Suprapubic skin (tissue), 4 donors: ENCODE measurements around the gene MOB3A. TPM values are rescaled to one million over a fixed set of nuclear protein-coding genes. Genes with fewer than 3 reads are reported as not detected.
A peak's percentile ranks its signal among the peaks of the same experiment; 100 is the strongest.

Experiments used
- DNase-seq, 2 donors: peaks; one replicate each; pipeline ENCODE4 v3.0.0-alpha.2; 2019; ENCODE audit warnings: low spot score in 2 of 2
- H3K27ac ChIP-seq: fragments of 200-600 bp; sonication (generic); one replicate; pipeline ENCODE4 v1.5.1; 2019
- H3K27me3 ChIP-seq: fragments of 200-600 bp; sonication (generic); one replicate; pipeline ENCODE4 v1.5.1; 2019
- H3K36me3 ChIP-seq: fragments of 200-600 bp; sonication (generic); one replicate; pipeline ENCODE4 v1.5.1; 2019
- H3K4me1 ChIP-seq: fragments of 200-600 bp; sonication (generic); one replicate; pipeline ENCODE4 v1.5.1; 2019
- H3K4me3 ChIP-seq: fragments of 200-600 bp; sonication (generic); one replicate; pipeline ENCODE4 v1.5.1; 2019; ENCODE audit warnings: mild to moderate bottlenecking
- H3K9me3 ChIP-seq: fragments of 200-600 bp; sonication (generic); one replicate; pipeline ENCODE4 v1.5.1; 2019
- EP300 ChIP-seq: sonication (generic); formaldehyde crosslinking; IDR thresholded peaks from one replicate; pipeline ENCODE4 v1.6.1; 2017; ENCODE audit warnings: antibody characterized with exemption
- POLR2A ChIP-seq, 2 donors: fragments of 450-650 bp; IDR thresholded peaks; one replicate each; pipeline ENCODE4 v1.6.1; 2017; ENCODE audit warnings: antibody characterized with exemption in 2 of 2, mild to moderate bottlenecking in 2 of 2, moderate library complexity in 2 of 2
- POLR2AphosphoS5 ChIP-seq, 3 donors: sonication (generic); formaldehyde crosslinking; IDR thresholded peaks; one replicate each; pipeline ENCODE4 v1.6.1; 2017; ENCODE audit warnings: antibody characterized with exemption in 3 of 3
- WGBS: methylation state at CpG from one replicate; pipeline ENCODE4 v1.1.5; 2018; 5-methylcytosine and 5-hydroxymethylcytosine counted together
- total RNA-seq, 4 donors: library from RNA; depleted of rRNA; stranded (reverse); fragments of >200 nt; gene quantifications; one replicate each; pipeline ENCODE4 v1.1.0, GENCODE V29; 2016
- TF ChIP-seq, protein P1 (sequence below), 2 donors: fragments of 200-600 bp in 1 of 2; fragments of 450-650 bp in 1 of 2; sonication (generic) in 1 of 2; IDR thresholded peaks; one replicate each; pipeline ENCODE4 v1.5.1; 2016 to 2019; ENCODE audit warnings: antibody characterized with exemption in 2 of 2, mild to moderate bottlenecking in 1 of 2, moderate library complexity in 1 of 2

The MOB3A gene
- total RNA-seq, 4 donors from 2014 or later = 23.7 to 29.4 (median 28.1) TPM

DNA sequence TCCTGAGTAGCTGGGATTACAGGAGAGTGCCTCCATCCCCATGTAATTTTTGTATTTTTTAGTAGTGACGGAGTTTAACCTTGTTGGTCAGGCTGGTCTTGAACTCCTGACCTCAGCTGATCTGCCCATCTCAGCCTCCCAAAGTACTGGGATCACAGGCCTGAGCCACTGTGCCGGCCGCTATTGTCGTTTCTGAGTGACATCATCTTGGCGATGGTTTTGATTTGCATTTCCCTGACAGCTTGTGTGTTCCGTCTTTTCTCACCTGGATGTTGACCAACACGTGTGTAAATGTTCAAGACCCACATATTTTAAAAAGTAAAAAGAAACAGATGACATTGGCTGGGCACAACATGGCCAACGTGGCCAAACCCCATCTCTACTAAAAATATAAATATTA, 32.3 kb downstream of the MOB3A start:
- 79% methylated on average over 8 of the region's 8 CpGs for WGBS
- peak in 1 of 2 donors; percentile 71 for DNase-seq
- peaks cover 44% of the 10 kb centered on the region for H3K4me1 ChIP-seq

DNA sequence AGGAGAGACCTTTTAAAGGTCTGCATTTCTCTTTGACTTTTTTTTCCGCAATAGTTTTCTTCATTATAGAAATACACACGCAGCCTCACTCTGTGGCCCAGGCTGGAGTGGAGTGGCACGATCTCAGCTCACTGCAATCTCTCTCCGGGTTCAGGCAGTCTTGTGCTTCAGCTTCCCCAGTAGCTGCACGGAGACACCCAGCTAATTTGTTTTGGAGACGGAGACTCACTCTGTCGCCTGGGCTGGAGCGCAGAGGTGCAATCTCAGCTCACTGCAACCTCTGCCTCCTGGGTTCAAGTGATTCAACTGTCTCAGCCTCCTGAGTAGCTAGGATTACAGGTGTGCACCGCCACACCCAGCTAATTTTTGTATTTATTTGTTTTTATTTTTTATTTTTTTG, 33.4 kb downstream of the MOB3A start:
- H3K27ac ChIP-seq = no peak overlapping the region
- H3K36me3 ChIP-seq = no peaks in the 10 kb centered on the region
- H3K4me1 ChIP-seq = peaks cover 54% of the 10 kb centered on the region
- no peaks in the 10 kb centered on the region for H3K9me3 ChIP-seq
- H3K27me3 ChIP-seq = no peaks in the 10 kb centered on the region
- no peak overlapping the region for H3K4me3 ChIP-seq
- no peak for DNase-seq
- WGBS = 86% methylated on average over 9 of the region's 9 CpGs
- TF ChIP-seq, protein P1, sequence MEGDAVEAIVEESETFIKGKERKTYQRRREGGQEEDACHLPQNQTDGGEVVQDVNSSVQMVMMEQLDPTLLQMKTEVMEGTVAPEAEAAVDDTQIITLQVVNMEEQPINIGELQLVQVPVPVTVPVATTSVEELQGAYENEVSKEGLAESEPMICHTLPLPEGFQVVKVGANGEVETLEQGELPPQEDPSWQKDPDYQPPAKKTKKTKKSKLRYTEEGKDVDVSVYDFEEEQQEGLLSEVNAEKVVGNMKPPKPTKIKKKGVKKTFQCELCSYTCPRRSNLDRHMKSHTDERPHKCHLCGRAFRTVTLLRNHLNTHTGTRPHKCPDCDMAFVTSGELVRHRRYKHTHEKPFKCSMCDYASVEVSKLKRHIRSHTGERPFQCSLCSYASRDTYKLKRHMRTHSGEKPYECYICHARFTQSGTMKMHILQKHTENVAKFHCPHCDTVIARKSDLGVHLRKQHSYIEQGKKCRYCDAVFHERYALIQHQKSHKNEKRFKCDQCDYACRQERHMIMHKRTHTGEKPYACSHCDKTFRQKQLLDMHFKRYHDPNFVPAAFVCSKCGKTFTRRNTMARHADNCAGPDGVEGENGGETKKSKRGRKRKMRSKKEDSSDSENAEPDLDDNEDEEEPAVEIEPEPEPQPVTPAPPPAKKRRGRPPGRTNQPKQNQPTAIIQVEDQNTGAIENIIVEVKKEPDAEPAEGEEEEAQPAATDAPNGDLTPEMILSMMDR (IDR thresholded peaks at IDR 0.05) = no peak
- TF ChIP-seq EP300 (no peak), POLR2AphosphoS5 (IDR thresholded peaks at IDR 0.05) (no peak), POLR2A (IDR thresholded peaks at IDR 0.05) (no peak)

More for the DNA sequence above, 32.3 kb downstream of the MOB3A start:
- Histone ChIP-seq H3K9me3 (no peaks in the 10 kb centered on the region), H3K27ac (no peak overlapping the region), H3K36me3 (no peaks in the 10 kb centered on the region), H3K27me3 (no peaks in the 10 kb centered on the region), H3K4me3 (no peak overlapping the region)
- TF ChIP-seq POLR2AphosphoS5 (IDR thresholded peaks at IDR 0.05) (no peak), POLR2A (IDR thresholded peaks at IDR 0.05) (no peak), EP300 (no peak)

DNA sequence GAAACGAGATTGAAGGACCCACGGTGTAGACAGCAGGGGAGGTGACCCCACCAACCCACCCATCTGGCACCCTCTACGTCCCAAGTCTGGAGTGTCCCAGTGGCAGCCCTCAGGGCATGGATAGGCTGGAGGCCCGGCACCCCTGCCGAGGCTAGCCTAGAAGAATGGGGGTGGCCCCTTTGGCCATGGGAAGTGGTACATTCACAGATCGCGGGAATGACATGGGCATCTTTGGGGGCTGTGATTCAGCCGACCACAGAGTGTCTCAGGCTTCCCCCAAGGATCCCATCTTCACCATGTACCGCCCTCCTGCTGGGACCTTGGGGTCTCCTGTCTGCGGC, 33.8 kb downstream of the MOB3A start:
- H3K27ac ChIP-seq = peak overlapping the region; percentile 100
- peak overlapping the region; percentile 66 for H3K4me3 ChIP-seq
- no peaks in the 10 kb centered on the region for H3K9me3 ChIP-seq
- H3K4me1 ChIP-seq = peaks cover 58% of the 10 kb centered on the region
- H3K27me3 ChIP-seq = no peaks in the 10 kb centered on the region
- 66% methylated on average over 8 of the region's 10 CpGs for WGBS
- no peak for TF ChIP-seq POLR2AphosphoS5 (IDR thresholded peaks at IDR 0.05)
- TF ChIP-seq, protein P1 (IDR thresholded peaks at IDR 0.05) = no peak
- TF ChIP-seq POLR2A (IDR thresholded peaks at IDR 0.05) = no peak
- TF ChIP-seq EP300 = no peak
- H3K36me3 ChIP-seq = no peaks in the 10 kb centered on the region
- DNase-seq = peak in 1 of 2 donors; percentile 66

DNA sequence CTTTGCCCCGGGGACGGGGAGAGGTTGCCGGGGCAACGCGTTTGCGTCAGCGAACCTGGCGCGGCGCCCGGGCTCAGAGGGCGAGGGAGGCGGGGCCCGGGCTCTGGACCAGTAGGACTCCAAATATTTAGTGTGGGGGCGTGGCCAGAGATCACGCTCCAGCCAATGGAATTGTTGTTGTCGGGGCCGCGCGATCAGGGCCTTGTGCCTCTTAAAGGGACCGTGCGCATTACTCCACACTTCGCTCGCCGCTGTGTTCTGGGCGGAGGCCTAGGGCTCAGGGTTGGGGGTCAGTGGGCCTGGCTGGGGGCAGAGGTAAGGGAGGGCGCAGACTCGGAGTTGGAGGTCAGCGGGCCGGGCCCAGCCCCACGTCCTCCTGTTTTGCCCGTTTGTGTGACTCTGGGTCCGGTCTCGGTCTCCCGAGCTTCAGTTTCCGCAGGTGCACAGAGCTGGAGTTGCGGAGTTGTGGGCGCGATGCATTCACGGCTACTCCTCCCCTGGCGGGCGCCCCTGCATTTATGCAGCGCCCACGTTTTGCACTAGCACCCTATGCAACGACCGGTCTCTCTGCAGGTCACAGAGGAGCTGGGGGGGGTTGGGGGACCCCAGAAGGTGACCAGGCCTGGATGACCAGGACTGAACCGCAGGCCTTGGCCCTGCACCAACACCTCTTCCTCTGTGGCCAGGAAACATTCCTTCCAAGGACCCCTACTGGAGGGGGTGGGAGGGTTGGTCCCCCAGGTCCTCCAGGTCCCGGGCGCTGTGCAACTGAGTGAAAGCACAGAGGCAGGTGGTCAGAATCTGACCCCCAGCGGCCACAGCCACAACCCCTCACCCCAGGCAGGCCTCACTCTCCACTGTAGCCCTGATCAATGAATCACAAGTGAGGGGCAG, 34.4 kb downstream of the MOB3A start:
- H3K27me3 ChIP-seq = no peaks in the 10 kb centered on the region
- no peak for TF ChIP-seq EP300
- no peak for TF ChIP-seq POLR2A (IDR thresholded peaks at IDR 0.05)
- TF ChIP-seq, protein P1 (IDR thresholded peaks at IDR 0.05) = no peak
- TF ChIP-seq POLR2AphosphoS5 (IDR thresholded peaks at IDR 0.05) = peak in 1 of 3 donors; percentile 36
- peak overlapping the region; percentile 66 for H3K4me3 ChIP-seq
- H3K36me3 ChIP-seq = no peaks in the 10 kb centered on the region
- 4% methylated on average over 38 of the region's 50 CpGs for WGBS
- H3K9me3 ChIP-seq = no peaks in the 10 kb centered on the region
- peak overlapping the region; percentile 100 for H3K27ac ChIP-seq
- peak; percentile 100 for DNase-seq
- H3K4me1 ChIP-seq = peaks cover 64% of the 10 kb centered on the region

DNA sequence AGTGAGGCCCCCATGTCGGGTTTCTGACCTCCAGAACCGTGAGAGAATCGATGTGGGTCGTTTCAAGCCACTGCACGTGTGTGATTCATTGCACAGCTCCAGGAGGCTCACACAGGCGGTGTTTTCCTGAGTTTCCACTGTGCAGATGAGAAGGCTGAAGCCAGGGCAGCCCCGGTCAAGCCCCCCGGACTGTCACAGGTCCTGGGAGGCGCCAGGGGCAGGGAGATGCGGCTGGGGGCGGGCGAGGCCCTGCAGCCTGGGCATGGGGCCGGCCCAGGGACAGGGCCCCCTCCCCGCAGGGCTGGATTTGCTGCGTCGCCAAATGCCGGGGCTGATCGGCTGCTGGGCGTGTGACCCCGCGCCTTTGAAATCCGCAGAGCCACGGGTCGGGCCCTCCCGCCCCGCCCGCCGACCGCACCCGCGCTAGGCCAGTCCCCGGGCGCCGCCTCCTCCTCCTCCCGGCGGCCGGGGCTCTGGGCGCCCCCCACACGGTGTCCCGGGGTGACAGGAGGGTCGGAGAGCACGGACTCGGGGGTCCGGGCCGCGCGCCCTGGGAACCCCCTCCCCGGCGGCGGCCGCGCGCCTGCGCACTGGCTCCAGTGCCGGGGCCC, 35.1 kb downstream of the MOB3A start:
- H3K9me3 ChIP-seq = no peaks in the 10 kb centered on the region
- peak overlapping the region; percentile 100 for H3K27ac ChIP-seq
- TF ChIP-seq POLR2A (IDR thresholded peaks at IDR 0.05) = peak in 1 of 2 donors; percentile 79
- TF ChIP-seq, protein P1 (IDR thresholded peaks at IDR 0.05) = no peak
- WGBS = 0% methylated on average over 3 of the region's 55 CpGs
- no peaks in the 10 kb centered on the region for H3K27me3 ChIP-seq
- H3K4me3 ChIP-seq = peak overlapping the region; percentile 66
- peak in 1 of 2 donors; percentile 88 for DNase-seq
- H3K4me1 ChIP-seq = peaks cover 72% of the 10 kb centered on the region
- H3K36me3 ChIP-seq = no peaks in the 10 kb centered on the region
